ENCODE measurements around the gene NRIP3.

DNA sequence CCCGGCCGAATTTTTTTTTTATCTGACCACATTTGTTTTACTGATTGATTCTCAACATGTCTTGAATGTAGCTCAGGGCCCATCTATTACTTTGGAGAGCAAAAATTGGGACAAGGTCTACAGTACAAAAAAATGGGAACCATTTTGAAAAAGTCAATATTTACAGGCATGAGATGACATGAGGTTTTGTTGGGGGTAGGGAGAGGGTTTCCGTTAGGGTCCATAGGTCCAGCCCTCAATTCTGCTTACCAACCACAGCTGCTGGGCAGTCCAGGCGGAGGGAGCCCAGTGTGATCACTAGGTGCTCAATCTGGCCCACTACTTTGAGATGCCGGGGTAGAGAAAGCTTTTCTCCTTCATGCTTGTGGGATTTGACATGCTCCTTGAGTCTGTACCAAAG, 18.3 kb downstream of the NRIP3 start:
- TF ChIP-seq CTCF (IDR thresholded peaks at IDR 0.05; ENCODE audit: extremely low read depth in 1 of 2, insufficient read depth in 1 of 2, low read depth in 1 of 2, low read length in 2 of 2): no peak
- no peak for TF ChIP-seq EZH2 (IDR thresholded peaks at IDR 0.05; ENCODE audit: borderline replicate concordance, low read depth, low read length, severe bottlenecking)
- no peak for TF ChIP-seq POLR2A (IDR thresholded peaks at IDR 0.05; ENCODE audit: low read depth, low read length)
- TF ChIP-seq MYC (IDR thresholded peaks at IDR 0.05; ENCODE audit: low read depth, low read length): no peak
- no peak for TF ChIP-seq POLR2AphosphoS5 (IDR thresholded peaks at IDR 0.05; ENCODE audit: insufficient read depth, low read depth, low read length)
- TF ChIP-seq MAX (IDR thresholded peaks at IDR 0.05; ENCODE audit: insufficient read depth, insufficient read length): no peak
- no peak for TF ChIP-seq JUN (IDR thresholded peaks at IDR 0.05; ENCODE audit: borderline replicate concordance, insufficient read depth, insufficient read length, low read depth)
- no peak for TF ChIP-seq FOS (IDR thresholded peaks at IDR 0.05; ENCODE audit: borderline replicate concordance, insufficient read depth, low read length)
- no peak for TF ChIP-seq GATA2 (IDR thresholded peaks at IDR 0.05; ENCODE audit: insufficient read depth, insufficient read length, low read depth, low read length)

Measured in endothelial cell of umbilical vein (primary cell).